Nephron progenitor cell (in vitro differentiated cells): Measurements from ENCODE around the gene PRKCE.

Experiments used
- DNase-seq: peaks from one replicate; pipeline ENCODE4 v3.0.0; 2021
- H3K27ac Mint-ChIP-seq: 2 replicates; pipeline ENCODE4 v1.8.0; 2021; ENCODE audit warnings: mild to moderate bottlenecking, moderate library complexity, mixed read lengths
- H3K27me3 Mint-ChIP-seq: 2 replicates; pipeline ENCODE4 v1.8.0; 2021; ENCODE audit warnings: mild to moderate bottlenecking, low read depth, mixed read lengths; ENCODE audit not compliant: poor library complexity
- H3K36me3 Mint-ChIP-seq: 2 replicates; pipeline ENCODE4 v1.8.0; 2021; ENCODE audit warnings: low read depth, mixed read lengths
- H3K4me1 Mint-ChIP-seq: 2 replicates; pipeline ENCODE4 v1.8.0; 2021; ENCODE audit warnings: mixed read lengths
- H3K4me3 Mint-ChIP-seq: 2 replicates; pipeline ENCODE4 v1.8.0; 2021; ENCODE audit warnings: mild to moderate bottlenecking, moderate library complexity, mixed read lengths
- H3K9me3 Mint-ChIP-seq: 2 replicates; pipeline ENCODE4 v1.8.0; 2021; ENCODE audit warnings: mild to moderate bottlenecking, moderate library complexity, mixed read lengths
- TF ChIP-seq, protein P1 (sequence below): fragments of 200-600 bp; sonication (generic); IDR thresholded peaks from 2 replicates; pipeline ENCODE4 v1.5.0; 2021; ENCODE audit warnings: antibody characterized with exemption

The PRKCE gene

DNA sequence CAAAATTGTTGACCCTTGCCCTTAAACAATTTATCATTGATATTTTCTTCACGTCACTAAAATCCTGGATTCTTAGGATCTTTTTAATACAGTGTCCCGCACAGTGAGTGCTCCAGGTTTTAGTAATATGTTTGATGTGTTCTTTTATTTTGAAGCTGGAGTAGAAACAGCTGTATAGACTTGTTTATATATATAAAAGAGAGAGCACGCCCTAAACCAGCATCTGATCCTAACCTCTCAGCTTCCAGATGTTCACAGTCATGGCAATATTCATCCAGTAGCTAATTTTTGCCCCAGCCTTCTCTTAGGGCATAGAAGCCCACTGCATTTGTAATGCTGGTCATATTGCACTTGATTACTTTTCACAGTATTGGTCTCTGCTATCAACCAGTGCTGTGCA lies 475.7 kb downstream of the PRKCE start:
- DNase-seq = no peak
- Mint-ChIP-seq H3K27ac (no peak overlapping the region), H3K4me1 (no peaks in the 10 kb centered on the region), H3K36me3 (no peaks in the 10 kb centered on the region), H3K4me3 (no peak overlapping the region), H3K9me3 (no peaks in the 10 kb centered on the region), H3K27me3 (peaks cover 6% of the 10 kb centered on the region)
- TF ChIP-seq, protein P1, sequence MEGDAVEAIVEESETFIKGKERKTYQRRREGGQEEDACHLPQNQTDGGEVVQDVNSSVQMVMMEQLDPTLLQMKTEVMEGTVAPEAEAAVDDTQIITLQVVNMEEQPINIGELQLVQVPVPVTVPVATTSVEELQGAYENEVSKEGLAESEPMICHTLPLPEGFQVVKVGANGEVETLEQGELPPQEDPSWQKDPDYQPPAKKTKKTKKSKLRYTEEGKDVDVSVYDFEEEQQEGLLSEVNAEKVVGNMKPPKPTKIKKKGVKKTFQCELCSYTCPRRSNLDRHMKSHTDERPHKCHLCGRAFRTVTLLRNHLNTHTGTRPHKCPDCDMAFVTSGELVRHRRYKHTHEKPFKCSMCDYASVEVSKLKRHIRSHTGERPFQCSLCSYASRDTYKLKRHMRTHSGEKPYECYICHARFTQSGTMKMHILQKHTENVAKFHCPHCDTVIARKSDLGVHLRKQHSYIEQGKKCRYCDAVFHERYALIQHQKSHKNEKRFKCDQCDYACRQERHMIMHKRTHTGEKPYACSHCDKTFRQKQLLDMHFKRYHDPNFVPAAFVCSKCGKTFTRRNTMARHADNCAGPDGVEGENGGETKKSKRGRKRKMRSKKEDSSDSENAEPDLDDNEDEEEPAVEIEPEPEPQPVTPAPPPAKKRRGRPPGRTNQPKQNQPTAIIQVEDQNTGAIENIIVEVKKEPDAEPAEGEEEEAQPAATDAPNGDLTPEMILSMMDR = no peak

DNA sequence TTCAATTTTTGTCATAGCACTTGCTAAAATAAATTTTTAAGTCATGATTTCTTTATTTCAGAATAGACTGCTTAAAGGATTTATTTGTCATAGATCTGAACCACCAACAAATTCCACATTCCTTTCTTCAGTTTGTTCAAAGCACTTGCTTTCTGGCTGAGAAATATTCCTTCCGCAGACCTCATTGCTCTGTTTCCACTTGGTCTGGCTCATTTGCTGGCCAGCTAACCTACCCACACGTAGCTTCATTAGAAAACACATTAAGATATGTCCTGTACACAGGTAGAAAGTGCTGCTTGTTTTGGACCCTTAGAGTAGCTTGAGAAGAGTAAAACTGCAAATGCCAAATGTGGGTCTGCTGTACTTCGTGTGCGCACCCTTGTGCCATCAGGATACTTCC lies 479.0 kb downstream of the PRKCE start:
- H3K36me3 Mint-ChIP-seq = no peaks in the 10 kb centered on the region
- H3K4me1 Mint-ChIP-seq = no peaks in the 10 kb centered on the region
- TF ChIP-seq, protein P1 = no peak
- no peak overlapping the region for H3K27ac Mint-ChIP-seq
- H3K4me3 Mint-ChIP-seq = no peak overlapping the region
- peaks cover 15% of the 10 kb centered on the region for H3K27me3 Mint-ChIP-seq
- DNase-seq = no peak
- no peaks in the 10 kb centered on the region for H3K9me3 Mint-ChIP-seq

DNA sequence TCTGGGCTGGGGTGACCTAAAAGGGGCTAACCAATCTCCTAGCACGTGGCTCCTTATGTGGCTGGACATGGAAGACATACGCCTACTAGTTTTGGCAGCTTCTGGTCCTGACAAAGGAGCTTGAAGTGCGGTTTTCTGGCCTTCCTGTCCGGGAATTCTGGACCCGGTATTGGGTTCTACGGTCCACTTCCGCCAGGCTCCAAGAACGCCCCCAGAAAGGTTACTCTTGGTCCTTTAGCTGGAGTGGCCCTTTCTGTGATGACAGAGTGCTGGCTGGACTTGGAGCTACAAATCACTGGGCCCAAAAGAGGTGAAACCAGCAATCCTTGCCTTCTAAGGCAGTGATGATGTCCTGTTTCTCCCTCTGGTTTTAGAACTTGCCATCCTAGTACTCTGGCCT lies 481.5 kb downstream of the PRKCE start:
- Mint-ChIP-seq H3K4me1 (no peaks in the 10 kb centered on the region), H3K27me3 (peaks cover 15% of the 10 kb centered on the region), H3K36me3 (no peaks in the 10 kb centered on the region), H3K4me3 (no peak overlapping the region), H3K27ac (no peak overlapping the region), H3K9me3 (no peaks in the 10 kb centered on the region)
- TF ChIP-seq, protein P1 = no peak
- no peak for DNase-seq

DNA sequence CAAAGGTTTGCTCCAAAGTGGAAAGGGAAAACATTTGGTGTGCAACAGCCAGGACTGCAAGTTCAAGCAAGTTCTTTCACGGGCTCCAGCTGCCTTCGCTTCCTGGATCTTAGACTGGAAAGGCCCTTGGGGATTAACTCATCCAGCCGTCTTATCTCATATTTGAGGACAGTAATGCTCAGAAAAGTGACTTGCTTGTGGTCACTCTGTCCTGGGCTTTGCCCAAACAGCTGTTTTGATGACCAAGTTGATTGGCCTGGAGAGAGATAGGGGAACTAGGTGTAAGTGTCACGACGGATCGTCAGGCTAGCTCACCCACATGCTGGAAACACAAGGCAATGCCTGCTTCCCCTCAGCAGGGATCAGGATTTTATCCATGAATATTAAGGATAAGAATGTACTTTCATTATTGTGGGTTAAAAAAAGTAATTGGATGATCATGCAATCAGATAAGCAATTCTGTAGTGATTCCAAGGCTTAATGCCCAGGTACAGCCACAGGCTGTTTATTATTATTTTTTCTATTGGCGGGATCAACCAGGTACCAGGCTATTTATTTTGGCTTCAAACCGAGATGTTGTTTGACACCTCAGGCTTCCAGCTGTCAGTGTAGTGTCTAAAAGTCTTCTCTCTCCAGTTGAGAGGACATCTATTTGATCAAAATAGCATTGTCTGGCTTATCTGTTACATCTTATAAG lies 483.2 kb downstream of the PRKCE start:
- DNase-seq = no peak
- Mint-ChIP-seq H3K9me3 (no peaks in the 10 kb centered on the region), H3K4me1 (no peaks in the 10 kb centered on the region), H3K27ac (no peak overlapping the region), H3K4me3 (no peak overlapping the region), H3K36me3 (no peaks in the 10 kb centered on the region), H3K27me3 (peaks cover 15% of the 10 kb centered on the region)
- TF ChIP-seq, protein P1 = no peak

DNA sequence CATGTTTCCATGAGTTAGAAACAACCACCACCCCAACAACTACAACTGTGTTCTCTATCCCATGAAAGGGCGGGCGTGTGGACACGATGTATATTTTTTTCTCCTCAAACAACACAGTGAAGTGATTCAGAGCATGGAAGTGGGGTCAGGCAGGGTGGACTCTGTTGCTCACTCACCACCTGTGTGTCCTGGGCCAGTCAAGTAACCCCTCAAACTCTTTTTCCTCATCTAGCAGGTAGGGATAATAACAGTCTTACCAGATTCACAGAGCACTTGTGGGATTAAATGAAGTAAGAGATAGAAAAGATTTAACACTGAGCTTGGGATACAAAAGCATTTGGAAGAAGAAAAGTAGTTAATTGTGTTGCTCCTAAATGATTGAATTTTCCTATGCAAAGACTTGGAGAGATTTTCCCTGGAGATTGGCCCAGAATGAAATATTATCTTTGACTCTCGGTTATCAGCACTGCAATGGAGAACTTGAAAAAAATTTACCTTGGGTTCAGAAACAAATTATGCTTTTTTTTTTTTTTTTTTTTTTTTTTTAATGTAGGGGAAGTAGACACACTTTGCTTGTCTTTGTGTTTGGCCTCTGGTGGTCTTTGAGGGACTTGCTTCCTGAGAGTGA lies 483.9 kb downstream of the PRKCE start:
- H3K4me3 Mint-ChIP-seq = no peak overlapping the region
- no peak overlapping the region for H3K27ac Mint-ChIP-seq
- no peaks in the 10 kb centered on the region for H3K36me3 Mint-ChIP-seq
- TF ChIP-seq, protein P1 = no peak
- no peaks in the 10 kb centered on the region for H3K4me1 Mint-ChIP-seq
- DNase-seq = no peak
- H3K27me3 Mint-ChIP-seq = peaks cover 15% of the 10 kb centered on the region
- no peaks in the 10 kb centered on the region for H3K9me3 Mint-ChIP-seq

DNA sequence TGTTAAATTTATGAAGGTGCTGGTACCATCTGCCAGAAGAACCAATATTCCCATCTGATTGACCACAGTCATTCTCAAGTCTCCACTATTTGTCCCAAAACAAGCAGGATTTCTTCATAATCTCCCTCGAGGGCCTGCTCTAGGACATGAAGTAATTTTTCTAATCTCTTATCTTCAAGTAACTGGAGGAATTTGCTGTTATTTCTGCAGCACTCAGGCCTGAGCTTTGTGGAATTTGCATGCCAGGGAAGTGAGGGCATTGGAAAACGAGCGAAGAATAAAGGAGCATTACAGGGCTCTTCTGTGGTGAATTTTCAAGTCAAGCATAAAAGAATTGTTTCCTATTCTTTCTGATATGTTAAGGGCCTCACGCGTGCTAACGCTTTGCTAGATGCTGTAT lies 484.5 kb downstream of the PRKCE start:
- no peaks in the 10 kb centered on the region for H3K36me3 Mint-ChIP-seq
- H3K4me1 Mint-ChIP-seq = no peaks in the 10 kb centered on the region
- H3K4me3 Mint-ChIP-seq = no peak overlapping the region
- H3K27me3 Mint-ChIP-seq = peaks cover 12% of the 10 kb centered on the region
- H3K27ac Mint-ChIP-seq = no peak overlapping the region
- DNase-seq = no peak
- TF ChIP-seq, protein P1 = no peak
- no peaks in the 10 kb centered on the region for H3K9me3 Mint-ChIP-seq
